ENCODE results near the gene LMTK3. TPM values are rescaled to one million over a fixed set of nuclear protein-coding genes. Genes with fewer than 3 reads are reported as not detected.

Gene LMTK3
- total and polyA plus RNA-seq, 9 of the 15 experiments (the other 6 are each of a cell fraction or from before 2014, with no cell fraction given) = 0.35 to 12.3 (median 2.0) TPM; not detected in 2

GRCh38 chr19:48481846-48482639 lies 29.6 kb downstream of the LMTK3 start (continued):
- TF ChIP-seq, protein P1, sequence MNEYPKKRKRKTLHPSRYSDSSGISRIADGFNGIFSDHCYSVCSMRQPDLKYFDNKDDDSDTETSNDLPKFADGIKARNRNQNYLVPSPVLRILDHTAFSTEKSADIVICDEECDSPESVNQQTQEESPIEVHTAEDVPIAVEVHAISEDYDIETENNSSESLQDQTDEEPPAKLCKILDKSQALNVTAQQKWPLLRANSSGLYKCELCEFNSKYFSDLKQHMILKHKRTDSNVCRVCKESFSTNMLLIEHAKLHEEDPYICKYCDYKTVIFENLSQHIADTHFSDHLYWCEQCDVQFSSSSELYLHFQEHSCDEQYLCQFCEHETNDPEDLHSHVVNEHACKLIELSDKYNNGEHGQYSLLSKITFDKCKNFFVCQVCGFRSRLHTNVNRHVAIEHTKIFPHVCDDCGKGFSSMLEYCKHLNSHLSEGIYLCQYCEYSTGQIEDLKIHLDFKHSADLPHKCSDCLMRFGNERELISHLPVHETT (CRISPR knock-in tag; conservative IDR thresholded peaks at IDR 0.05 in 1 of 2, IDR thresholded peaks at IDR 0.05 in 1 of 2) = no peak
- no peak for TF ChIP-seq ZNF146 (CRISPR knock-in tag; IDR thresholded peaks at IDR 0.05; ENCODE audit: unreplicated experiment)
- TF ChIP-seq ZBTB33 (CRISPR knock-in tag; IDR thresholded peaks at IDR 0.05) = no peak
- TF ChIP-seq ZBED1 (IDR thresholded peaks at IDR 0.05) = no peak
